ENCODE measurements around the gene COBLL1.

- TF ChIP-seq CTCF (conservative IDR thresholded peaks at IDR 0.05): no peak
- no peak for TF ChIP-seq ZFX (IDR thresholded peaks at IDR 0.05)
Measured at GRCh38 chr2:164824872-164825271, 16.8 kb downstream of the COBLL1 start.

Data from C4-2B (cell line).